SJCRH30 (cell line): ENCODE data around the gene GLIS1. TPM values are rescaled to one million over a fixed set of nuclear protein-coding genes. Genes with fewer than 3 reads are reported as not detected.

Source experiments
- DNase-seq, 2 experiments: peaks; one replicate each; pipeline ENCODE4 v3.0.0-alpha.2; 2015 to 2020
- H3K27ac ChIP-seq: fragments of 250-450 bp; sonication (Bioruptor Pico); 2 replicates; pipeline ENCODE4 v1.5.1; 2020; ENCODE audit warnings: mild to moderate bottlenecking, moderate library complexity
- H3K27me3 ChIP-seq: fragments of 250-450 bp; sonication (Bioruptor Pico); 2 replicates; pipeline ENCODE4 v1.5.1; 2020; ENCODE audit warnings: mild to moderate bottlenecking, moderate library complexity
- H3K36me3 ChIP-seq: fragments of 250-450 bp; sonication (Bioruptor Pico); 2 replicates; pipeline ENCODE4 v1.5.1; 2020; ENCODE audit warnings: mild to moderate bottlenecking, moderate library complexity
- H3K4me1 ChIP-seq: fragments of 250-450 bp; sonication (Bioruptor Pico); 2 replicates; pipeline ENCODE4 v1.5.1; 2020; ENCODE audit warnings: mild to moderate bottlenecking, moderate library complexity
- H3K4me3 ChIP-seq: fragments of 250-450 bp; sonication (Bioruptor Pico); 2 replicates; pipeline ENCODE4 v1.5.1; 2020; ENCODE audit warnings: mild to moderate bottlenecking, moderate library complexity
- H3K9me3 ChIP-seq: fragments of 250-450 bp; sonication (Bioruptor Pico); replicated peaks from 2 replicates; pipeline ENCODE4 v1.5.1; 2020; ENCODE audit warnings: mild to moderate bottlenecking, moderate library complexity
- total RNA-seq: library from RNA; depleted of rRNA; stranded (reverse); fragments of >200 nt; shearing (Covaris generic); gene quantifications from 2 replicates; pipeline ENCODE4 v1.2.3, GENCODE V29; 2014

The GLIS1 gene
- total RNA-seq, 1 experiment from 2014 or later: not detected

- Histone ChIP-seq H3K36me3 (no peaks in the 10 kb centered on the region), H3K27ac (no peak overlapping the region), H3K27me3 (peaks cover 33% of the 10 kb centered on the region), H3K9me3 (no peaks in the 10 kb centered on the region), H3K4me3 (no peak overlapping the region), H3K4me1 (no peaks in the 10 kb centered on the region)
- DNase-seq: no peak
Measured at GRCh38 chr1:53535226-53535625, 203.7 kb downstream of the GLIS1 start.

- no peak for DNase-seq
- Histone ChIP-seq H3K27me3 (peaks cover 46% of the 10 kb centered on the region), H3K9me3 (no peaks in the 10 kb centered on the region), H3K4me3 (no peak overlapping the region), H3K27ac (no peak overlapping the region), H3K4me1 (no peaks in the 10 kb centered on the region), H3K36me3 (no peaks in the 10 kb centered on the region)
Measured at GRCh38 chr1:53532912-53533311, 206.1 kb downstream of the GLIS1 start.

- Histone ChIP-seq H3K9me3 (no peaks in the 10 kb centered on the region), H3K4me3 (no peak overlapping the region), H3K27ac (no peak overlapping the region), H3K36me3 (no peaks in the 10 kb centered on the region), H3K27me3 (peaks cover 42% of the 10 kb centered on the region), H3K4me1 (peaks cover 3% of the 10 kb centered on the region)
- DNase-seq: no peak
Measured at GRCh38 chr1:53532377-53532776, 206.6 kb downstream of the GLIS1 start.

GRCh38 chr1:53530550-53530949 is 208.4 kb downstream of the GLIS1 start:
- H3K4me1 ChIP-seq: peaks cover 10% of the 10 kb centered on the region
- H3K36me3 ChIP-seq: no peaks in the 10 kb centered on the region
- no peak overlapping the region for H3K27ac ChIP-seq
- no peaks in the 10 kb centered on the region for H3K9me3 ChIP-seq
- H3K4me3 ChIP-seq: no peak overlapping the region
- peaks cover 50% of the 10 kb centered on the region for H3K27me3 ChIP-seq
- no peak for DNase-seq

GRCh38 chr1:53529555-53529954 is 209.4 kb downstream of the GLIS1 start:
- DNase-seq: no peak
- peaks cover 46% of the 10 kb centered on the region for H3K27me3 ChIP-seq

GRCh38 chr1:53527368-53527767 is 211.6 kb downstream of the GLIS1 start:
- no peak overlapping the region for H3K27ac ChIP-seq
- peaks cover 13% of the 10 kb centered on the region for H3K4me1 ChIP-seq
- peaks cover 46% of the 10 kb centered on the region for H3K27me3 ChIP-seq
- no peak overlapping the region for H3K4me3 ChIP-seq
- DNase-seq: peak in 1 of 2 experiments; percentile 43
- no peaks in the 10 kb centered on the region for H3K36me3 ChIP-seq
- no peaks in the 10 kb centered on the region for H3K9me3 ChIP-seq

More at GRCh38 chr1:53529555-53529954, 209.4 kb downstream of the GLIS1 start:
- Histone ChIP-seq H3K4me1 (peaks cover 12% of the 10 kb centered on the region), H3K9me3 (no peaks in the 10 kb centered on the region), H3K36me3 (no peaks in the 10 kb centered on the region), H3K4me3 (no peak overlapping the region), H3K27ac (no peak overlapping the region)

- H3K9me3 ChIP-seq: no peaks in the 10 kb centered on the region
- no peak overlapping the region for H3K27ac ChIP-seq
- H3K4me1 ChIP-seq: peaks cover 17% of the 10 kb centered on the region
- H3K4me3 ChIP-seq: no peak overlapping the region
- peak; percentile 45 to 49 for DNase-seq
- no peaks in the 10 kb centered on the region for H3K36me3 ChIP-seq
- H3K27me3 ChIP-seq: peaks cover 46% of the 10 kb centered on the region
Measured at GRCh38 chr1:53526451-53527101, 212.4 kb downstream of the GLIS1 start.

- H3K4me3 ChIP-seq: no peak overlapping the region
- H3K4me1 ChIP-seq: peaks cover 17% of the 10 kb centered on the region
- H3K36me3 ChIP-seq: no peaks in the 10 kb centered on the region
- H3K9me3 ChIP-seq: no peaks in the 10 kb centered on the region
- DNase-seq: no peak
- no peak overlapping the region for H3K27ac ChIP-seq
- peaks cover 38% of the 10 kb centered on the region for H3K27me3 ChIP-seq
Measured at GRCh38 chr1:53525595-53525994, 213.4 kb downstream of the GLIS1 start.

GRCh38 chr1:53524428-53525375 is 214.3 kb downstream of the GLIS1 start:
- Histone ChIP-seq H3K9me3 (no peaks in the 10 kb centered on the region), H3K4me1 (peaks cover 17% of the 10 kb centered on the region), H3K36me3 (no peaks in the 10 kb centered on the region), H3K4me3 (no peak overlapping the region), H3K27me3 (peaks cover 35% of the 10 kb centered on the region), H3K27ac (no peak overlapping the region)
- peak; percentile 31 to 37 for DNase-seq

- Histone ChIP-seq H3K27ac (no peak overlapping the region), H3K4me1 (peaks cover 10% of the 10 kb centered on the region; the same call in 1 of the 2 replicates), H3K27me3 (peaks cover 41% of the 10 kb centered on the region), H3K9me3 (no peaks in the 10 kb centered on the region), H3K36me3 (no peaks in the 10 kb centered on the region), H3K4me3 (no peak overlapping the region)
- peak; percentile 37 to 63 for DNase-seq
Measured at GRCh38 chr1:53521924-53522552, 216.9 kb downstream of the GLIS1 start.

- DNase-seq: no peak
- Histone ChIP-seq H3K9me3 (no peaks in the 10 kb centered on the region), H3K36me3 (no peaks in the 10 kb centered on the region), H3K4me3 (no peak overlapping the region), H3K27ac (no peak overlapping the region), H3K4me1 (peaks cover 7% of the 10 kb centered on the region; the same call in 1 of the 2 replicates), H3K27me3 (peaks cover 30% of the 10 kb centered on the region)
Measured at GRCh38 chr1:53520481-53520880, 218.5 kb downstream of the GLIS1 start.

- Histone ChIP-seq H3K9me3 (no peaks in the 10 kb centered on the region), H3K27ac (no peak overlapping the region), H3K27me3 (peaks cover 30% of the 10 kb centered on the region), H3K4me3 (no peak overlapping the region), H3K36me3 (no peaks in the 10 kb centered on the region), H3K4me1 (peaks cover 4% of the 10 kb centered on the region; the same call in 1 of the 2 replicates)
- DNase-seq: peak; percentile 17 to 36
Measured at GRCh38 chr1:53519421-53519820, 219.5 kb downstream of the GLIS1 start.

- H3K27me3 ChIP-seq: peaks cover 32% of the 10 kb centered on the region
- H3K9me3 ChIP-seq: no peaks in the 10 kb centered on the region
- H3K36me3 ChIP-seq: no peaks in the 10 kb centered on the region
- H3K4me1 ChIP-seq: peaks cover 4% of the 10 kb centered on the region; the same call in 1 of the 2 replicates
- DNase-seq: no peak
- no peak overlapping the region for H3K27ac ChIP-seq
- no peak overlapping the region for H3K4me3 ChIP-seq
Measured at GRCh38 chr1:53518775-53519174, 220.2 kb downstream of the GLIS1 start.

GRCh38 chr1:53517821-53518352 is 221.1 kb downstream of the GLIS1 start:
- Histone ChIP-seq H3K9me3 (no peaks in the 10 kb centered on the region), H3K27ac (no peak overlapping the region), H3K27me3 (peaks cover 40% of the 10 kb centered on the region), H3K4me1 (peaks cover 4% of the 10 kb centered on the region; the same call in 1 of the 2 replicates), H3K4me3 (no peak overlapping the region), H3K36me3 (no peaks in the 10 kb centered on the region)
- DNase-seq: no peak
